H1 (cell line): ENCODE measurements around the gene NR3C1. TPM values are rescaled to one million over a fixed set of nuclear protein-coding genes. Genes with fewer than 3 reads are reported as not detected.

ENCODE experiments used
- CTCF ChIA-PET: fragments of 300-600 bp; sonication (Branson Sonifier 250); formaldehyde crosslinking; loops from one replicate; lab custom pipeline; 2021; ENCODE audit not compliant: partially characterized antibody; lab: Charles Lee
- POLR2A ChIA-PET: fragments of 300-600 bp; sonication (Branson Sonifier 250); formaldehyde crosslinking; loops from one replicate; lab custom pipeline; 2021; ENCODE audit warnings: inconsistent platforms; ENCODE audit not compliant: partially characterized antibody; lab: Charles Lee
- DNase-seq, 2 experiments: peaks; one replicate each; pipeline versions ENCODE4 v3.0.0 to v3.0.0-alpha.2; 2010 to 2022; ENCODE audit warnings: low spot score in 2 of 2, low read depth in 1 of 2, mixed read lengths in 1 of 2
- FAIRE-seq: peaks from 2 replicates; lab custom pipeline; 2011; peaks lifted over from hg19 to GRCh38; lab: Jason Lieb, UNC
- H2AFZ ChIP-seq: 2 replicates; pipeline ENCODE4 v1.8.1; 2012; ENCODE audit warnings: low read length, inconsistent platforms
- H2AK5ac ChIP-seq: 2 replicates; pipeline ENCODE4 v1.6.1; 2013; ENCODE audit warnings: low read depth, low read length
- H2BK120ac ChIP-seq: replicated peaks from 2 replicates; pipeline ENCODE3; 2013; ENCODE audit warnings: low read depth, low read length, inconsistent platforms
- H2BK12ac ChIP-seq: 2 replicates; pipeline ENCODE4 v1.6.1; 2013; ENCODE audit warnings: low read depth, low read length
- H2BK15ac ChIP-seq: 2 replicates; pipeline ENCODE4 v1.6.1; 2013; ENCODE audit warnings: low read length
- H2BK20ac ChIP-seq: 2 replicates; pipeline ENCODE4 v1.6.1; 2013; ENCODE audit warnings: low read length
- H2BK5ac ChIP-seq: 2 replicates; pipeline ENCODE4 v1.6.1; 2013; ENCODE audit warnings: low read depth, low read length
- H3K14ac ChIP-seq: 2 replicates; pipeline ENCODE4 v1.6.1; 2013; ENCODE audit warnings: inconsistent platforms; ENCODE audit not compliant: insufficient read length
- H3K18ac ChIP-seq: 2 replicates; pipeline ENCODE4 v1.6.1; 2013; ENCODE audit warnings: low read length; ENCODE audit errors: extremely low read depth
- H3K23ac ChIP-seq: 2 replicates; pipeline ENCODE4 v1.6.1; 2013; ENCODE audit warnings: inconsistent platforms; ENCODE audit not compliant: insufficient read length
- H3K23me2 ChIP-seq: 2 replicates; pipeline ENCODE4 v1.6.1; 2013; ENCODE audit warnings: low read depth, low read length
- H3K27ac ChIP-seq: 2 replicates; pipeline ENCODE4 v1.6.1; 2011; ENCODE audit warnings: low read depth, low read length, inconsistent platforms
- H3K27me3 ChIP-seq, 4 experiments: replicated peaks in 1 of 4; 1 replicate in 1 of 4; 2 replicates in 3 of 4; pipeline versions ENCODE4 v1.6.1 to v1.8.1; 2011 to 2013; ENCODE audit warnings: low read length in 3 of 4, mild to moderate bottlenecking in 3 of 4, inconsistent platforms in 2 of 4, mixed read lengths in 2 of 4, moderate library complexity in 1 of 4; ENCODE audit not compliant: control insufficient read depth in 3 of 4, insufficient read depth in 3 of 4; ENCODE audit errors: extremely low read depth in 1 of 4
- H3K36me3 ChIP-seq, 4 experiments: 2 replicates each; pipeline versions ENCODE4 v1.6.1 to v1.8.1; 2011 to 2013; ENCODE audit warnings: mild to moderate bottlenecking in 4 of 4, low read length in 3 of 4, moderate library complexity in 2 of 4, control low read depth in 1 of 4, inconsistent platforms in 1 of 4; ENCODE audit not compliant: insufficient read depth in 4 of 4, control insufficient read depth in 2 of 4
- H3K4ac ChIP-seq: replicated peaks from 2 replicates; pipeline ENCODE3; 2013; ENCODE audit warnings: low read length, low read depth, mixed read lengths, inconsistent platforms; ENCODE audit not compliant: insufficient read length
- H3K4me1 ChIP-seq, 4 experiments: replicated peaks in 1 of 4; 1 replicate in 1 of 4; 2 replicates in 3 of 4; pipeline versions ENCODE4 v1.6.1 to v1.8.1; 2011 to 2013; ENCODE audit warnings: low read length in 3 of 4, inconsistent platforms in 2 of 4, mixed read lengths in 1 of 4; ENCODE audit not compliant: insufficient read depth in 4 of 4, control insufficient read depth in 3 of 4
- H3K4me2 ChIP-seq, 2 experiments: 2 replicates each; pipeline versions ENCODE4 v1.6.1 to v1.8.1; 2011 to 2013; ENCODE audit warnings: low read depth in 2 of 2, low read length in 2 of 2, control low read depth in 1 of 2, inconsistent platforms in 1 of 2, mild to moderate bottlenecking in 1 of 2; ENCODE audit not compliant: insufficient read depth in 1 of 2
- H3K4me3 ChIP-seq, 4 experiments: fragments of 200-600, 300-600 bp in 1 of 4; sonication (generic), shearing (Covaris generic), sonication (Bioruptor Twin) in 1 of 4; 2 replicates each; pipeline versions ENCODE4 v1.5.1 to v1.8.1; 2011 to 2016; ENCODE audit warnings: low read length in 4 of 4, low read depth in 3 of 4, control low read depth in 2 of 4, inconsistent platforms in 2 of 4, mild to moderate bottlenecking in 2 of 4, mixed read lengths in 1 of 4, moderate library complexity in 1 of 4; ENCODE audit not compliant: insufficient read depth in 2 of 4; ENCODE audit errors: extremely low read depth in 1 of 4
- H3K56ac ChIP-seq: replicated peaks from 2 replicates; pipeline ENCODE3; 2013; ENCODE audit warnings: low read depth, mild to moderate bottlenecking, mixed read lengths, low read length, inconsistent platforms; ENCODE audit not compliant: insufficient read length
- H3K79me1 ChIP-seq: 2 replicates; pipeline ENCODE4 v1.6.1; 2013; ENCODE audit warnings: low read depth, low read length, control low read depth
- H3K79me2 ChIP-seq, 2 experiments: 2 replicates each; pipeline versions ENCODE4 v1.6.1 to v1.8.1; 2012 to 2013; ENCODE audit warnings: low read length in 2 of 2, mild to moderate bottlenecking in 2 of 2, inconsistent platforms in 1 of 2; ENCODE audit not compliant: insufficient read depth in 2 of 2, control insufficient read depth in 1 of 2
- H3K9ac ChIP-seq, 4 experiments: replicated peaks in 1 of 4; 1 replicate in 1 of 4; 2 replicates in 3 of 4; pipeline versions ENCODE4 v1.6.1 to v1.8.1; 2011 to 2013; ENCODE audit warnings: low read depth in 3 of 4, low read length in 3 of 4, control low read depth in 2 of 4, mild to moderate bottlenecking in 2 of 4, moderate library complexity in 2 of 4, inconsistent platforms in 1 of 4; ENCODE audit errors: extremely low read depth in 1 of 4
- H3K9me3 ChIP-seq, 2 experiments: 2 replicates each; pipeline versions ENCODE4 v1.6.1 to v1.8.1; 2012 to 2013; ENCODE audit warnings: mild to moderate bottlenecking in 2 of 2, moderate library complexity in 2 of 2, control low read depth in 1 of 2, inconsistent platforms in 1 of 2, low read depth in 1 of 2, low read length in 1 of 2, mixed read lengths in 1 of 2; ENCODE audit not compliant: insufficient read depth in 2 of 2
- H4K20me1 ChIP-seq, 2 experiments: replicated peaks in 1 of 2; 2 replicates each; pipeline versions ENCODE3 to v1.8.1; 2011 to 2013; ENCODE audit warnings: inconsistent platforms in 2 of 2, low read length in 2 of 2, mild to moderate bottlenecking in 1 of 2; ENCODE audit not compliant: insufficient read depth in 2 of 2, control insufficient read depth in 1 of 2
- H4K5ac ChIP-seq: 2 replicates; pipeline ENCODE4 v1.6.1; 2013; ENCODE audit warnings: low read length, low read depth, mixed read lengths, inconsistent platforms; ENCODE audit not compliant: insufficient read length
- H4K8ac ChIP-seq: 2 replicates; pipeline ENCODE4 v1.8.0; 2013; ENCODE audit warnings: mild to moderate bottlenecking, moderate library complexity, low read length, inconsistent platforms; ENCODE audit not compliant: insufficient read depth; ENCODE audit errors: extremely low read depth
- H4K91ac ChIP-seq: replicated peaks from 2 replicates; pipeline ENCODE3; 2013; ENCODE audit warnings: low read length, mixed read lengths, inconsistent platforms; ENCODE audit not compliant: insufficient read length
- ATF2 ChIP-seq: IDR thresholded peaks from 2 replicates; pipeline ENCODE4 v1.6.1; 2012; ENCODE audit warnings: low read length, inconsistent platforms
- CBX8 ChIP-seq: fragments of 300-800, 300-1000 bp; sonication (generic); IDR thresholded peaks from 2 replicates; pipeline ENCODE4 v1.7.1; 2016; ENCODE audit warnings: low read depth, low read length, borderline replicate concordance
- CEBPB ChIP-seq: IDR thresholded peaks from 2 replicates; pipeline ENCODE4 v1.6.1; 2012; ENCODE audit warnings: low read depth, low read length
- CTBP2 ChIP-seq: IDR thresholded peaks from 2 replicates; pipeline ENCODE4 v1.7.0; 2011; ENCODE audit warnings: borderline replicate concordance, mild to moderate bottlenecking, moderate library complexity, mixed read lengths, low read length; ENCODE audit not compliant: insufficient read depth, insufficient read length
- JUND ChIP-seq: IDR thresholded peaks from 2 replicates; pipeline ENCODE4 v1.6.1; 2011; ENCODE audit warnings: mild to moderate bottlenecking, improper control_type of control experiment, low read length
- NRF1 ChIP-seq: IDR thresholded peaks from 2 replicates; pipeline ENCODE4 v1.6.1; 2011; ENCODE audit warnings: mild to moderate bottlenecking, low read depth, low read length, improper control_type of control experiment
- POU5F1 ChIP-seq: IDR thresholded peaks from 2 replicates; pipeline ENCODE4 v1.6.1; 2011; ENCODE audit warnings: low read depth, mild to moderate bottlenecking, low read length, moderate library complexity
- RAD21 ChIP-seq, 2 experiments: IDR thresholded peaks in 1 of 2; conservative IDR thresholded peaks in 1 of 2; 2 replicates each; pipeline ENCODE4 v1.6.1; 2011; ENCODE audit warnings: low read depth in 2 of 2, low read length in 2 of 2, improper control_type of control experiment in 1 of 2, inconsistent platforms in 1 of 2, mild to moderate bottlenecking in 1 of 2, moderate library complexity in 1 of 2
- RFX5 ChIP-seq: IDR thresholded peaks from 2 replicates; pipeline ENCODE4 v1.6.1; 2011; ENCODE audit warnings: low read depth, low read length, improper control_type of control experiment, borderline replicate concordance
- SP4 ChIP-seq: IDR thresholded peaks from 2 replicates; pipeline ENCODE4 v1.6.1; 2012; ENCODE audit warnings: low read length, inconsistent platforms
- WGBS, 2 experiments: shearing (Covaris generic) in 1 of 2; methylation state at CpG; one replicate each; pipeline versions ENCODE4 v1.1.6 to v1.1.7; 2013 to 2015; ENCODE audit warnings: low lambda C conversion rate in 2 of 2, mixed read lengths in 2 of 2, inconsistent platforms in 1 of 2, low coverage in 1 of 2, missing lambda C conversion rate in 1 of 2; ENCODE audit not compliant: insufficient replicate concordance in 2 of 2, insufficient coverage in 1 of 2, insufficient read length in 1 of 2; ENCODE audit errors: extremely low coverage in 1 of 2, missing lambda C conversion rate in 1 of 2; 5-methylcytosine and 5-hydroxymethylcytosine counted together
- polyA plus RNA-seq, 7 experiments: library from polyadenylated mRNA; depleted of rRNA in 3 of 7; stranded (reverse) in 5 of 7; unstranded in 2 of 7; fragments of >200 nt in 5 of 7; fragments of 200-250 nt in 2 of 7; gene quantifications; 1 replicate in 5 of 7; 2 replicates in 1 of 7; 4 replicates in 1 of 7; pipeline versions ENCODE4 v1.2.1 to v1.2.3, GENCODE V29; 2011 to 2013; ENCODE audit warnings: missing spikeins in 2 of 7, mixed read lengths in 2 of 7
- total RNA-seq: library from RNA; stranded (reverse); fragmentation: NEBNext Ultra II Directional; extraction: Animal tissue kit (Norgen Biotek cat#: 25700); gene quantifications from 2 replicates; pipeline ENCODE4 v1.2.1, GENCODE V29; 2021
- TF ChIP-seq, protein P1 (sequence below): IDR thresholded peaks from 2 replicates; pipeline ENCODE4 v1.6.1; 2012; ENCODE audit warnings: inconsistent platforms

NR3C1 gene
- total and polyA plus RNA-seq, 2 of the 8 experiments (the other 6 are each of a cell fraction or from before 2014, with no cell fraction given), result 1.7 to 5.4 TPM

DNA sequence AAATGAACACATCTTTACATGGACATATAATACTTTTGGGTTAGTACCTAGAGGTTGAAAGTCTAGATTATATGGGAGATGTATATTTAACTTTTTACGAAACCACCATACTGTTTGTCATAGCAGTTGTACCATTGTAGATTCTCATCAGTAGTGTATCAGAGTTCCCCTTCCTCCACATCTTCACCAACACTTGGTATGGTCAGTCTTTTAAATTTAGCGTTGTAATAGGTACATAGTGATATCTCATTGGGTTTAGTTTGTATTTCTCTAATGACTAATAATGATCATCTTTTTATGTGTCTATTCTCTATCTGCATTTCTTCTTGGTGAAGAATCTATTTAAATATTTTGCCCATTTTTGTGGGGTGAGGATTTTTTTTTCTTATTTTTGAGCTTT is 137.5 kb downstream of the NR3C1 start:
- TF ChIP-seq POU5F1 (no peak), RAD21 (IDR thresholded peaks at IDR 0.05 in 1 of 2, conservative IDR thresholded peaks at IDR 0.05 in 1 of 2; ENCODE audit: low read depth in 2 of 2, low read length in 2 of 2) (no peak), JUND (no peak), CEBPB (no peak), NRF1 (no peak), CTBP2 (no peak), SP4 (no peak), RFX5 (no peak), CBX8 (no peak), ATF2 (no peak)
- TF ChIP-seq, protein P1, sequence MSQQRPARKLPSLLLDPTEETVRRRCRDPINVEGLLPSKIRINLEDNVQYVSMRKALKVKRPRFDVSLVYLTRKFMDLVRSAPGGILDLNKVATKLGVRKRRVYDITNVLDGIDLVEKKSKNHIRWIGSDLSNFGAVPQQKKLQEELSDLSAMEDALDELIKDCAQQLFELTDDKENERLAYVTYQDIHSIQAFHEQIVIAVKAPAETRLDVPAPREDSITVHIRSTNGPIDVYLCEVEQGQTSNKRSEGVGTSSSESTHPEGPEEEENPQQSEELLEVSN, result no peak
- H3K4me3 ChIP-seq, result no peak overlapping the region
- H4K8ac ChIP-seq, result no peak overlapping the region
- H3K27me3 ChIP-seq, result peaks cover 0 to 1% (median 0%) of the 10 kb centered on the region in 4 experiments; a peak in 1 of 7 replicates
- no peaks in the 10 kb centered on the region for H3K79me2 ChIP-seq
- H4K5ac ChIP-seq, result no peak overlapping the region
- no peaks in the 10 kb centered on the region for H3K4me1 ChIP-seq
- DNase-seq (no peak), FAIRE-seq (no peak)
- H3K18ac ChIP-seq, result no peak overlapping the region
- H2BK15ac ChIP-seq, result no peak overlapping the region
- H3K36me3 ChIP-seq, result no peaks in the 10 kb centered on the region
- no peaks in the 10 kb centered on the region for H3K79me1 ChIP-seq
- no peaks in the 10 kb centered on the region for H3K23me2 ChIP-seq
- no peak overlapping the region for H3K9ac ChIP-seq
- no peak overlapping the region for H4K91ac ChIP-seq
- H3K4me2 ChIP-seq, result no peak overlapping the region
- H4K20me1 ChIP-seq, result no peaks in the 10 kb centered on the region
- no peak overlapping the region for H2BK5ac ChIP-seq
- H3K4ac ChIP-seq, result no peak overlapping the region
- POLR2A ChIA-PET, result no interaction called here
- H2BK12ac ChIP-seq, result no peak overlapping the region
- H2AFZ ChIP-seq, result no peak overlapping the region
- no peak overlapping the region for H2BK120ac ChIP-seq
- WGBS, 2 experiments, result 93% methylated on average over 2 of the region's 2 CpGs; no CpG with 5 or more reads in 1 of the 2 experiments
- no peak overlapping the region for H3K23ac ChIP-seq
- no peak overlapping the region for H3K14ac ChIP-seq
- H2BK20ac ChIP-seq, result no peak overlapping the region
- peaks cover 0 to 2% of the 10 kb centered on the region in 2 experiments; a peak in 1 of 4 replicates for H3K9me3 ChIP-seq
- CTCF ChIA-PET, result interaction anchor here (0.6 kb wide), 1 partner anchor 176 kb away, joined by 3 read pairs; no protein-coding TSS in a partner anchor
- no peak overlapping the region for H3K27ac ChIP-seq
- H3K56ac ChIP-seq, result no peak overlapping the region
- no peak overlapping the region for H2AK5ac ChIP-seq
